GM23338 (cell line): ENCODE results near the gene APP. TPM values are rescaled to one million over a fixed set of nuclear protein-coding genes. Genes with fewer than 3 reads are reported as not detected.
A peak's percentile ranks its signal among the peaks of the same experiment; 100 is the strongest.

Source experiments
- ATAC-seq: fragments of 200-7000 bp; cut with Tn5 transposase; 3 replicates; pipeline ENCODE4 v1.9.1; 2020
- DNase-seq: peaks from one replicate; pipeline ENCODE4 v3.0.0-alpha.2; 2015; ENCODE audit warnings: low spot score
- H2AFZ ChIP-seq: fragments of 200-600 bp; sonication (generic); 2 replicates; pipeline ENCODE4 v1.8.0; 2016; ENCODE audit warnings: antibody characterized with exemption, mild to moderate bottlenecking, moderate library complexity
- H3F3A ChIP-seq: fragments of 200-600 bp; sonication (generic); replicated peaks from 2 replicates; pipeline ENCODE4 v1.8.0; 2017; ENCODE audit warnings: antibody characterized with exemption, mixed run types, low read depth
- H3K27ac ChIP-seq: fragments of 200-600 bp; sonication (generic); 2 replicates; pipeline ENCODE4 v1.6.1; 2016; ENCODE audit warnings: low read depth
- H3K27me3 ChIP-seq: fragments of 200-600 bp; sonication (generic); 2 replicates; pipeline ENCODE4 v1.8.0; 2016; ENCODE audit warnings: mild to moderate bottlenecking, mixed run types, moderate library complexity; ENCODE audit not compliant: insufficient read depth
- H3K36me3 ChIP-seq: fragments of 200-600 bp; sonication (generic); 2 replicates; pipeline ENCODE4 v1.8.0; 2016; ENCODE audit warnings: mild to moderate bottlenecking; ENCODE audit not compliant: insufficient read depth
- H3K4me1 ChIP-seq: fragments of 200-600 bp; sonication (generic); 2 replicates; pipeline ENCODE4 v1.8.0; 2016; ENCODE audit warnings: mild to moderate bottlenecking, moderate library complexity; ENCODE audit not compliant: insufficient read depth
- H3K4me2 ChIP-seq: fragments of 200-600 bp; sonication (generic); 2 replicates; pipeline ENCODE4 v1.7.1; 2017; ENCODE audit warnings: mixed run types
- H3K4me3 ChIP-seq: fragments of 200-600 bp; sonication (generic); 2 replicates; pipeline ENCODE4 v1.6.1; 2016; ENCODE audit warnings: mixed run types
- H3K79me2 ChIP-seq: fragments of 200-600 bp; sonication (generic); replicated peaks from 2 replicates; pipeline ENCODE4 v1.8.0; 2017; ENCODE audit warnings: mild to moderate bottlenecking; ENCODE audit not compliant: insufficient read depth
- H3K9me2 ChIP-seq: fragments of 200-600 bp; sonication (generic); 2 replicates; pipeline ENCODE4 v1.8.0; 2017; ENCODE audit not compliant: insufficient read depth
- H4K20me1 ChIP-seq: fragments of 200-600 bp; sonication (generic); replicated peaks from 2 replicates; pipeline ENCODE4 v1.8.0; 2017; ENCODE audit warnings: mild to moderate bottlenecking; ENCODE audit not compliant: insufficient read depth
- H3K27ac Mint-ChIP-seq: 2 replicates; pipeline ENCODE4 v1.8.0; 2020; ENCODE audit warnings: inconsistent platforms, mild to moderate bottlenecking, moderate library complexity, mixed read lengths
- H3K27me3 Mint-ChIP-seq: 3 replicates; pipeline ENCODE4 v1.8.0; 2022; ENCODE audit warnings: low read depth, mild to moderate bottlenecking, moderate library complexity, mixed read lengths, inconsistent platforms; ENCODE audit not compliant: insufficient read depth, poor library complexity
- H3K36me3 Mint-ChIP-seq: 3 replicates; pipeline ENCODE4 v1.8.0; 2021; ENCODE audit warnings: low read depth, mild to moderate bottlenecking, inconsistent platforms, moderate library complexity, mixed read lengths
- H3K4me1 Mint-ChIP-seq: 3 replicates; pipeline ENCODE4 v1.8.0; 2020; ENCODE audit warnings: mild to moderate bottlenecking, inconsistent platforms, mixed read lengths
- H3K4me3 Mint-ChIP-seq: 3 replicates; pipeline ENCODE4 v1.8.0; 2021; ENCODE audit warnings: moderate library complexity, mild to moderate bottlenecking, inconsistent platforms, mixed read lengths
- H3K9me3 Mint-ChIP-seq: 3 replicates; pipeline ENCODE4 v1.8.0; 2020; ENCODE audit warnings: moderate library complexity, mild to moderate bottlenecking, inconsistent platforms, mixed read lengths
- CREB1 ChIP-seq: fragments of 250-450 bp; sonication (Bioruptor Pico); IDR thresholded peaks from 2 replicates; pipeline ENCODE4 v1.5.0; 2020; ENCODE audit warnings: low read depth, mild to moderate bottlenecking, moderate library complexity
- ETS1 ChIP-seq: IDR thresholded peaks from 2 replicates; pipeline ENCODE4 v1.6.1; 2016; ENCODE audit warnings: antibody characterized with exemption
- EZH2 ChIP-seq: fragments of 200-600 bp; sonication (generic); IDR thresholded peaks from one replicate; pipeline ENCODE4 v1.8.0; 2017; ENCODE audit warnings: antibody characterized with exemption, mild to moderate bottlenecking, low read depth; ENCODE audit not compliant: unreplicated experiment
- EZH2phosphoT487 ChIP-seq: fragments of 200-600 bp; sonication (generic); IDR thresholded peaks from one replicate; pipeline ENCODE4 v1.8.1; 2018; ENCODE audit warnings: antibody characterized with exemption; ENCODE audit not compliant: unreplicated experiment
- JUNB ChIP-seq: IDR thresholded peaks from one replicate; pipeline ENCODE4 v1.6.1; 2016; ENCODE audit warnings: antibody characterized with exemption; ENCODE audit not compliant: unreplicated experiment
- NANOG ChIP-seq: IDR thresholded peaks from 2 replicates; pipeline ENCODE4 v1.6.1; 2016; ENCODE audit warnings: antibody characterized with exemption, borderline replicate concordance
- POLR2AphosphoS5 ChIP-seq: IDR thresholded peaks from 2 replicates; pipeline ENCODE4 v1.6.1; 2016; ENCODE audit warnings: antibody characterized with exemption, low read depth
- STAT1 ChIP-seq: IDR thresholded peaks from one replicate; pipeline ENCODE4 v1.6.1; 2016; ENCODE audit warnings: antibody characterized with exemption; ENCODE audit not compliant: unreplicated experiment
- ZNF114 ChIP-seq: fragments of 250-450 bp; sonication (Bioruptor Pico); IDR thresholded peaks from 2 replicates; pipeline ENCODE4 v1.5.0; 2020; ENCODE audit warnings: mild to moderate bottlenecking, moderate library complexity
- ZNF331 ChIP-seq: fragments of 250-450 bp; sonication (Bioruptor Pico); IDR thresholded peaks from 2 replicates; pipeline ENCODE4 v1.5.0; 2020; ENCODE audit warnings: low read depth, mild to moderate bottlenecking, moderate library complexity
- ZNF462 ChIP-seq: fragments of 250-450 bp; sonication (Bioruptor Pico); IDR thresholded peaks from 2 replicates; pipeline ENCODE4 v1.5.0; 2020; ENCODE audit warnings: mild to moderate bottlenecking, moderate library complexity
- polyA plus RNA-seq: library from polyadenylated mRNA; unstranded; fragments of >200 nt; fragmentation: Nextera tagmentation; extraction: Ambion mirVana; gene quantifications from 2 replicates; pipeline ENCODE4 v1.2.1, GENCODE V29; 2016
- total RNA-seq: library from RNA; depleted of rRNA; stranded (reverse); fragments of >200 nt; shearing (Covaris generic); gene quantifications from 2 replicates; pipeline ENCODE4 v1.2.3, GENCODE V29; 2014

APP gene
- total and polyA plus RNA-seq, 2 experiments from 2014 or later, result 69.4 to 444 TPM

- Histone ChIP-seq H3K9me2 (no peaks in the 10 kb centered on the region), H3F3A (no peaks in the 10 kb centered on the region), H3K4me1 (peaks cover 92% of the 10 kb centered on the region), H3K4me3 (no peak overlapping the region), H3K36me3 (no peaks in the 10 kb centered on the region), H4K20me1 (peaks cover 2% of the 10 kb centered on the region), H3K4me2 (no peak overlapping the region), H3K27ac (peak overlapping the region; percentile 41; the same call in 1 of the 2 replicates), H3K27me3 (no peaks in the 10 kb centered on the region), H2AFZ (no peak overlapping the region), H3K79me2 (peaks cover 100% of the 10 kb centered on the region)
- no peaks in the 10 kb centered on the region for H3K36me3 Mint-ChIP-seq
- H3K9me3 Mint-ChIP-seq, result no peaks in the 10 kb centered on the region
- H3K27ac Mint-ChIP-seq, result peak overlapping the region; percentile 53; the same call in 1 of the 2 replicates
- ATAC-seq (peak; percentile 25; the same call in 2 of the 3 replicates), DNase-seq (no peak)
- peaks cover 83% of the 10 kb centered on the region for H3K4me1 Mint-ChIP-seq
- TF ChIP-seq EZH2phosphoT487 (no peak), POLR2AphosphoS5 (no peak), EZH2 (no peak)
- no peak overlapping the region for H3K4me3 Mint-ChIP-seq
- H3K27me3 Mint-ChIP-seq, result peaks cover 5% of the 10 kb centered on the region
Observed at GRCh38 chr21:26067836-26068594, 102.6 kb downstream of the APP start.

- H3K4me3 Mint-ChIP-seq, result no peak overlapping the region
- peaks cover 5% of the 10 kb centered on the region for H3K27me3 Mint-ChIP-seq
- no peaks in the 10 kb centered on the region for H3K36me3 ChIP-seq
- H4K20me1 ChIP-seq, result peaks cover 17% of the 10 kb centered on the region
- ATAC-seq (peak; percentile 54), DNase-seq (peak; percentile 65)
- peaks cover 79% of the 10 kb centered on the region for H3K4me1 ChIP-seq
- H3K27ac ChIP-seq, result no peak overlapping the region
- H3K27me3 ChIP-seq, result no peaks in the 10 kb centered on the region
- H3K9me2 ChIP-seq, result no peaks in the 10 kb centered on the region
- H3K9me3 Mint-ChIP-seq, result no peaks in the 10 kb centered on the region
- H3K4me1 Mint-ChIP-seq, result peaks cover 71% of the 10 kb centered on the region
- peak overlapping the region; percentile 64; the same call in 1 of the 2 replicates for H3K27ac Mint-ChIP-seq
- peak overlapping the region; percentile 31; the same call in 1 of the 2 replicates for H3K4me2 ChIP-seq
- no peaks in the 10 kb centered on the region for H3K36me3 Mint-ChIP-seq
- H3K4me3 ChIP-seq, result no peak overlapping the region
- no peak overlapping the region for H2AFZ ChIP-seq
- H3F3A ChIP-seq, result no peaks in the 10 kb centered on the region
- peaks cover 99% of the 10 kb centered on the region for H3K79me2 ChIP-seq
- TF ChIP-seq ZNF114 (CRISPR knock-in tag), result no peak
- TF ChIP-seq POLR2AphosphoS5, result no peak
- TF ChIP-seq EZH2, result no peak
- TF ChIP-seq ZNF462 (CRISPR knock-in tag), result no peak
- TF ChIP-seq EZH2phosphoT487, result no peak
- no peak for TF ChIP-seq CREB1 (CRISPR knock-in tag)
- TF ChIP-seq JUNB, result no peak
- no peak for TF ChIP-seq ZNF331 (CRISPR knock-in tag)
- no peak for TF ChIP-seq ETS1
- TF ChIP-seq NANOG, result no peak
- no peak for TF ChIP-seq STAT1
Observed at GRCh38 chr21:26064506-26064905, 106.1 kb downstream of the APP start.
